IMR-90 (cell line): Measurements from ENCODE around the gene TMBIM1. TPM values are rescaled to one million over a fixed set of nuclear protein-coding genes. Genes with fewer than 3 reads are reported as not detected.

ENCODE experiments used
- ATAC-seq: fragments of 200-7000 bp; cut with Tn5 transposase; 2 replicates; pipeline ENCODE4 v1.9.1; 2020; ENCODE audit warnings: low read depth, mild to moderate bottlenecking, moderate library complexity
- BruUV-seq: library from RNA; stranded (reverse); fragments of 400-500 nt; replicated peaks from 2 replicates; lab custom pipeline; 2021; lab: Mats Ljungman, UMichigan
- CTCF ChIA-PET: fragments of 300-600 bp; formaldehyde crosslinking; extraction: SDS; loops from one replicate; lab custom pipeline; 2021; ENCODE audit warnings: antibody characterized with exemption; lab: Yijun Ruan, JAX
- POLR2A ChIA-PET: fragments of 300-600 bp; sonication (Branson Sonifier 250); formaldehyde crosslinking; loops from one replicate; lab custom pipeline; 2022; ENCODE audit warnings: antibody characterized with exemption; ENCODE audit not compliant: unreplicated experiment; lab: Charles Lee
- DNase-seq: peaks from one replicate; pipeline ENCODE4 v3.0.0; 2013
- H2AFZ ChIP-seq: replicated peaks from 2 replicates; pipeline ENCODE3; 2013; ENCODE audit warnings: low read length, mild to moderate bottlenecking; ENCODE audit not compliant: poor library complexity
- H2AK5ac ChIP-seq: 2 replicates; pipeline ENCODE4 v1.6.1; 2013; ENCODE audit warnings: low read depth, low read length, inconsistent platforms
- H2AK9ac ChIP-seq: replicated peaks from 2 replicates; pipeline ENCODE3; 2013; ENCODE audit warnings: mild to moderate bottlenecking, low read depth, low read length, moderate library complexity; ENCODE audit not compliant: poor library complexity
- H2BK120ac ChIP-seq: 2 replicates; pipeline ENCODE4 v1.6.1; 2013; ENCODE audit warnings: low read depth, low read length, inconsistent platforms
- H2BK15ac ChIP-seq: 3 replicates; pipeline ENCODE4 v1.6.1; 2013; ENCODE audit warnings: low read depth, low read length, inconsistent platforms
- H2BK20ac ChIP-seq: 2 replicates; pipeline ENCODE4 v1.6.1; 2013; ENCODE audit warnings: low read depth, mild to moderate bottlenecking, inconsistent platforms, low read length, moderate library complexity
- H2BK5ac ChIP-seq: 2 replicates; pipeline ENCODE4 v1.6.1; 2013; ENCODE audit warnings: mild to moderate bottlenecking, low read depth, low read length, inconsistent platforms; ENCODE audit not compliant: poor library complexity, severe bottlenecking
- H3K14ac ChIP-seq: replicated peaks from 2 replicates; pipeline ENCODE4 v1.6.1; 2013; ENCODE audit warnings: low read depth, low read length, inconsistent platforms
- H3K18ac ChIP-seq: 2 replicates; pipeline ENCODE4 v1.6.1; 2013; ENCODE audit warnings: low read depth, low read length, control low read depth
- H3K23ac ChIP-seq: 2 replicates; pipeline ENCODE4 v1.6.1; 2013; ENCODE audit warnings: low read depth, low read length, inconsistent platforms
- H3K27ac ChIP-seq: 2 replicates; pipeline ENCODE4 v1.5.1; 2013; ENCODE audit warnings: mild to moderate bottlenecking, control low read depth, low read length; ENCODE audit not compliant: insufficient read depth
- H3K27me3 ChIP-seq: 2 replicates; pipeline ENCODE4 v1.6.1; 2013; ENCODE audit warnings: low read length; ENCODE audit not compliant: control insufficient read depth, insufficient read depth
- H3K36me3 ChIP-seq: 2 replicates; pipeline ENCODE4 v1.6.1; 2013; ENCODE audit warnings: low read length, mixed read lengths; ENCODE audit not compliant: control insufficient read depth, insufficient read depth
- H3K4ac ChIP-seq: 2 replicates; pipeline ENCODE4 v1.6.1; 2013; ENCODE audit warnings: low read depth, low read length, inconsistent platforms
- H3K4me1 ChIP-seq: 2 replicates; pipeline ENCODE4 v1.6.1; 2013; ENCODE audit warnings: low read length, mixed read lengths; ENCODE audit not compliant: control insufficient read depth, insufficient read depth
- H3K4me2 ChIP-seq: 2 replicates; pipeline ENCODE4 v1.6.1; 2013; ENCODE audit warnings: low read depth, mild to moderate bottlenecking, control low read depth, low read length, moderate library complexity
- H3K4me3 ChIP-seq: 2 replicates; pipeline ENCODE4 v1.5.1; 2013; ENCODE audit warnings: low read depth, mild to moderate bottlenecking, control low read depth, low read length, moderate library complexity; ENCODE audit not compliant: insufficient read depth
- H3K56ac ChIP-seq: 2 replicates; pipeline ENCODE4 v1.6.1; 2013; ENCODE audit warnings: low read length, inconsistent platforms; ENCODE audit not compliant: insufficient read depth; ENCODE audit errors: extremely low read depth
- H3K79me1 ChIP-seq, 2 experiments: 2 replicates each; pipeline ENCODE4 v1.6.1; 2013; ENCODE audit warnings: low read length in 2 of 2, inconsistent platforms in 1 of 2, low read depth in 1 of 2
- H3K9ac ChIP-seq: 2 replicates; pipeline ENCODE4 v1.6.1; 2013; ENCODE audit warnings: low read depth, low read length, control low read depth
- H3K9me1 ChIP-seq: 2 replicates; pipeline ENCODE4 v1.6.1; 2013; ENCODE audit warnings: low read length, inconsistent platforms; ENCODE audit not compliant: insufficient read depth
- H3K9me3 ChIP-seq: 2 replicates; pipeline ENCODE4 v1.6.1; 2013; ENCODE audit warnings: low read length; ENCODE audit not compliant: control insufficient read depth, insufficient read depth
- H4K20me1 ChIP-seq: 2 replicates; pipeline ENCODE4 v1.6.1; 2013; ENCODE audit warnings: low read length, inconsistent platforms; ENCODE audit not compliant: insufficient read depth
- H4K5ac ChIP-seq: 2 replicates; pipeline ENCODE4 v1.6.1; 2013; ENCODE audit warnings: mild to moderate bottlenecking, low read depth, low read length, control low read depth
- H4K8ac ChIP-seq, 2 experiments: 2 replicates each; pipeline ENCODE4 v1.6.1; 2013; ENCODE audit warnings: low read depth in 2 of 2, low read length in 2 of 2, control low read depth in 1 of 2, inconsistent platforms in 1 of 2
- H4K91ac ChIP-seq: 2 replicates; pipeline ENCODE4 v1.6.1; 2013; ENCODE audit warnings: low read depth, low read length, inconsistent platforms; ENCODE audit not compliant: insufficient read depth
- BHLHE40 ChIP-seq: fragments of 150-350 bp; IDR thresholded peaks from 2 replicates; pipeline ENCODE4 v1.6.1; 2016; ENCODE audit warnings: mild to moderate bottlenecking, low read depth, low read length
- CHD1 ChIP-seq: IDR thresholded peaks from 2 replicates; pipeline ENCODE4 v1.6.1; 2012; ENCODE audit warnings: low read depth, low read length, improper control_type of control experiment
- ELK1 ChIP-seq: fragments of 150-350 bp; IDR thresholded peaks from 2 replicates; pipeline ENCODE4 v1.6.1; 2016; ENCODE audit warnings: low read depth, mild to moderate bottlenecking, low read length, moderate library complexity, borderline replicate concordance
- FOS ChIP-seq: fragments of 150-350 bp; IDR thresholded peaks from 2 replicates; pipeline ENCODE4 v1.6.1; 2016; ENCODE audit warnings: low read depth, low read length
- MAFK ChIP-seq: IDR thresholded peaks from 2 replicates; pipeline ENCODE4 v1.6.1; 2012; ENCODE audit warnings: low read depth, low read length, improper control_type of control experiment
- MAZ ChIP-seq: IDR thresholded peaks from 2 replicates; pipeline ENCODE4 v1.6.1; 2012; ENCODE audit warnings: low read depth, mild to moderate bottlenecking, low read length, improper control_type of control experiment, moderate library complexity, borderline replicate concordance
- MXI1 ChIP-seq: IDR thresholded peaks from 2 replicates; pipeline ENCODE4 v1.6.1; 2012; ENCODE audit warnings: low read depth, mild to moderate bottlenecking, low read length, moderate library complexity, borderline replicate concordance
- NFE2L2 ChIP-seq: fragments of 150-350 bp; IDR thresholded peaks from 2 replicates; pipeline ENCODE4 v1.6.1; 2016; ENCODE audit warnings: low read depth, mild to moderate bottlenecking, low read length
- POLR2A ChIP-seq: IDR thresholded peaks from 2 replicates; pipeline ENCODE4 v1.6.1; 2012; ENCODE audit warnings: mild to moderate bottlenecking, low read depth, low read length
- RAD21 ChIP-seq: IDR thresholded peaks from 2 replicates; pipeline ENCODE4 v1.6.1; 2012; ENCODE audit warnings: low read length, improper control_type of control experiment
- RFX5 ChIP-seq: IDR thresholded peaks from 2 replicates; pipeline ENCODE4 v1.8.0; 2012; ENCODE audit warnings: low read depth, mild to moderate bottlenecking, low read length, moderate library complexity
- SMC3 ChIP-seq: fragments of 150-350 bp; IDR thresholded peaks from 2 replicates; pipeline ENCODE4 v1.6.1; 2016; ENCODE audit warnings: low read depth, mild to moderate bottlenecking, antibody characterized with exemption, low read length, moderate library complexity
- USF2 ChIP-seq: fragments of 150-350 bp; IDR thresholded peaks from 2 replicates; pipeline ENCODE4 v1.6.1; 2017; ENCODE audit warnings: mild to moderate bottlenecking, antibody characterized with exemption, low read length, low read depth
- WGBS, 2 experiments: methylation state at CpG; one replicate each; pipeline versions ENCODE4 v1.1.5 to v1.1.7; 2013; ENCODE audit warnings: missing lambda C conversion rate in 2 of 2; ENCODE audit not compliant: insufficient read length in 1 of 2; ENCODE audit errors: extremely low coverage in 2 of 2; 5-methylcytosine and 5-hydroxymethylcytosine counted together
- dilution Hi-C: fragments of 300-500 bp; cut with HindIII; formaldehyde crosslinking; loops from one replicate; pipeline ENCODE4 v1.14.3; 2018; ENCODE audit warnings: low sequenced_read_pairs; ENCODE audit not compliant: unreplicated experiment
- in situ Hi-C: fragments of 300-500 bp; cut with MboI; formaldehyde crosslinking; loops from 3 replicates; pipeline ENCODE4 v1.14.3; 2019; ENCODE audit warnings: low sequenced_read_pairs, inconsistent platforms, mixed read lengths
- intact Hi-C: fragments of 100-400 bp; cut with micrococcal nuclease; formaldehyde crosslinking; loops from 2 replicates; pipeline ENCODE4 v1.10.0; 2022
- polyA plus RNA-seq, 3 experiments: library from polyadenylated mRNA; depleted of rRNA; stranded (reverse); fragments of >200 nt; gene quantifications; 2 replicates each; pipeline ENCODE4 v1.2.3, GENCODE V29; 2012; ENCODE audit warnings: low replicate concordance in 1 of 3
- total RNA-seq: library from RNA; depleted of rRNA; stranded (reverse); fragments of >200 nt; gene quantifications from 2 replicates; pipeline ENCODE4 v1.2.3, GENCODE V29; 2012
- TF ChIP-seq, protein P1 (sequence below): conservative IDR thresholded peaks from 2 replicates; pipeline ENCODE4 v1.5.1; 2012; ENCODE audit warnings: mild to moderate bottlenecking, low read depth, low read length, improper control_type of control experiment

TMBIM1 gene
- total and polyA plus RNA-seq, 2 of the 4 experiments (the other 2 are of a cell fraction): 84.6 to 102 TPM

DNA sequence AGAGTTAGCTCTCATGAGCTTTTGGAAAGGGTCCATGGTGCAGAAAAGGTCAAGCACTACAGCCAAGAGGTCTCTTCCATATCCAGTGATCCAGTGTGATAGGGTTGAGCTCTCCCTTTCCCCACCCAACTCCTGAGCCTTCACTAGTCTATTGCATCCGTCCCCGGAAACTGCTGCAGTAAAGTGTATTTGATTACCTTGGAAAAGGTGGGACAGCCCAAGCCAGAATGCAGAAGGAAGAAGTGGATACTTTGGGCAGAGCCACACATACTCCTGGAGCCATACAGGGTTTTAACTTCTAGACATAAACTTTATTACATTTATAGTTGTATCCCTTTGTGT, 18.4 kb downstream of the TMBIM1 start:
- no peak overlapping the region for H2BK5ac ChIP-seq
- no peaks in the 10 kb centered on the region for H3K27me3 ChIP-seq
- H2AK9ac ChIP-seq: no peak overlapping the region
- H3K4me1 ChIP-seq: peaks cover 10% of the 10 kb centered on the region
- peaks cover 20 to 79% of the 10 kb centered on the region in 2 experiments for H3K79me1 ChIP-seq
- H3K9me1 ChIP-seq: 0 out of 2 replicates have a peak, but pooled peaks cover 3% of the 10 kb centered on the region
- no peak overlapping the region for H3K4me2 ChIP-seq
- dilution Hi-C loops: no loop called here
- no peak overlapping the region for H3K14ac ChIP-seq
- peaks cover 52% of the 10 kb centered on the region for H3K36me3 ChIP-seq
- no peak overlapping the region for H2BK120ac ChIP-seq
- H3K4me3 ChIP-seq: no peak overlapping the region
- no peak overlapping the region for H4K5ac ChIP-seq
- in situ Hi-C loops: loop anchor here (10.0 kb wide), 1 partner anchor 121 kb away; the partner anchor contains the start of gene CTDSP1
- ATAC-seq (no peak), DNase-seq (no peak)
- no peaks in the 10 kb centered on the region for H3K9me3 ChIP-seq
- H3K4ac ChIP-seq: no peak overlapping the region
- WGBS, 2 experiments: no CpG with 5 or more reads among the region's 2 CpGs
- ChIA-PET CTCF (interaction anchor here (1.2 kb wide), 1 partner anchor 82 kb away, joined by 4 read pairs; the partner anchor contains the start of gene CATIP), POLR2A (interaction anchor here (1.1 kb wide), 1 partner anchor 13 kb away, joined by 4 read pairs; no protein-coding TSS in a partner anchor)
- no peak overlapping the region for H2AK5ac ChIP-seq
- no peak overlapping the region for H2BK20ac ChIP-seq
- intact Hi-C loops: loop anchor here (2.0 to 10.0 kb wide), 2 partner anchors 13 to 291 kb away; partner anchors contain the start of genes CNOT9 and USP37
- H4K20me1 ChIP-seq: peaks cover 9% of the 10 kb centered on the region
- no peak overlapping the region for H4K8ac ChIP-seq
- no peak for TF ChIP-seq POLR2A
- TF ChIP-seq NFE2L2: no peak
- TF ChIP-seq CHD1: no peak
- no peak for TF ChIP-seq MAFK
- no peak for TF ChIP-seq FOS
- no peak for TF ChIP-seq MXI1
- no peak for TF ChIP-seq BHLHE40
- TF ChIP-seq, protein P1, sequence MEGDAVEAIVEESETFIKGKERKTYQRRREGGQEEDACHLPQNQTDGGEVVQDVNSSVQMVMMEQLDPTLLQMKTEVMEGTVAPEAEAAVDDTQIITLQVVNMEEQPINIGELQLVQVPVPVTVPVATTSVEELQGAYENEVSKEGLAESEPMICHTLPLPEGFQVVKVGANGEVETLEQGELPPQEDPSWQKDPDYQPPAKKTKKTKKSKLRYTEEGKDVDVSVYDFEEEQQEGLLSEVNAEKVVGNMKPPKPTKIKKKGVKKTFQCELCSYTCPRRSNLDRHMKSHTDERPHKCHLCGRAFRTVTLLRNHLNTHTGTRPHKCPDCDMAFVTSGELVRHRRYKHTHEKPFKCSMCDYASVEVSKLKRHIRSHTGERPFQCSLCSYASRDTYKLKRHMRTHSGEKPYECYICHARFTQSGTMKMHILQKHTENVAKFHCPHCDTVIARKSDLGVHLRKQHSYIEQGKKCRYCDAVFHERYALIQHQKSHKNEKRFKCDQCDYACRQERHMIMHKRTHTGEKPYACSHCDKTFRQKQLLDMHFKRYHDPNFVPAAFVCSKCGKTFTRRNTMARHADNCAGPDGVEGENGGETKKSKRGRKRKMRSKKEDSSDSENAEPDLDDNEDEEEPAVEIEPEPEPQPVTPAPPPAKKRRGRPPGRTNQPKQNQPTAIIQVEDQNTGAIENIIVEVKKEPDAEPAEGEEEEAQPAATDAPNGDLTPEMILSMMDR: no peak
- no peak for TF ChIP-seq RFX5
- no peak for TF ChIP-seq USF2
- TF ChIP-seq RAD21: no peak
- TF ChIP-seq ELK1: no peak
- TF ChIP-seq MAZ: no peak
- no peak for TF ChIP-seq SMC3
- H3K56ac ChIP-seq: no peak overlapping the region
- BruUV-seq: no TSS peak
- no peak overlapping the region for H3K9ac ChIP-seq
- H4K91ac ChIP-seq: no peak overlapping the region
- H2AFZ ChIP-seq: no peak overlapping the region
- H3K23ac ChIP-seq: no peak overlapping the region
- H2BK15ac ChIP-seq: no peak overlapping the region
- H3K27ac ChIP-seq: no peak overlapping the region
- H3K18ac ChIP-seq: no peak overlapping the region
